Caco-2 (cell line): ENCODE data around the gene ARHGAP8. TPM values are rescaled to one million over a fixed set of nuclear protein-coding genes. Genes with fewer than 3 reads are reported as not detected.

Experiments used
- BruUV-seq: library from RNA; stranded (reverse); fragments of 400-500 nt; replicated peaks from 2 replicates; lab custom pipeline; 2021; lab: Mats Ljungman, UMichigan
- CTCF ChIA-PET: fragments of 300-600 bp; sonication (Branson Sonifier 250); formaldehyde crosslinking; loops from one replicate; lab custom pipeline; 2022; ENCODE audit warnings: antibody characterized with exemption; lab: Charles Lee
- POLR2A ChIA-PET: fragments of 300-600 bp; sonication (Branson Sonifier 250); formaldehyde crosslinking; loops from one replicate; lab custom pipeline; 2022; ENCODE audit warnings: antibody characterized with exemption; lab: Charles Lee
- DNase-seq, 2 experiments: peaks; one replicate each; pipeline versions ENCODE4 v3.0.0 to v3.0.0-alpha.2; 2020 to 2022
- H3K27me3 ChIP-seq: replicated peaks from 2 replicates; pipeline ENCODE4 v1.6.0; 2011; ENCODE audit warnings: low read length; ENCODE audit not compliant: control insufficient read depth, insufficient read depth
- H3K36me3 ChIP-seq: 2 replicates; pipeline ENCODE4 v1.5.1; 2011; ENCODE audit warnings: low read length; ENCODE audit not compliant: control insufficient read depth, insufficient read depth
- H3K4me1 ChIP-seq: fragments of 250-450 bp; sonication (Bioruptor Pico); 2 replicates; pipeline ENCODE4 v1.5.1; 2020; ENCODE audit warnings: mild to moderate bottlenecking
- H3K4me3 ChIP-seq: 2 replicates; pipeline ENCODE4 v1.5.1; 2011; ENCODE audit warnings: low read depth, mild to moderate bottlenecking, control low read depth, low read length
- H3K9me3 ChIP-seq: fragments of 250-450 bp; sonication (Bioruptor Pico); 2 replicates; pipeline ENCODE4 v1.5.1; 2020; ENCODE audit warnings: mild to moderate bottlenecking, moderate library complexity
- H3K27ac Mint-ChIP-seq: one replicate; pipeline ENCODE4 v1.8.0; 2022; ENCODE audit warnings: mixed read lengths; ENCODE audit not compliant: unreplicated experiment
- H3K27me3 Mint-ChIP-seq: one replicate; pipeline ENCODE4 v1.8.0; 2022; ENCODE audit warnings: mixed read lengths; ENCODE audit not compliant: insufficient read depth, unreplicated experiment
- H3K36me3 Mint-ChIP-seq: one replicate; pipeline ENCODE4 v1.8.0; 2022; ENCODE audit warnings: mild to moderate bottlenecking, mixed read lengths; ENCODE audit not compliant: insufficient read depth, unreplicated experiment
- H3K4me1 Mint-ChIP-seq: one replicate; pipeline ENCODE4 v1.8.0; 2022; ENCODE audit warnings: low read depth, mixed read lengths; ENCODE audit not compliant: unreplicated experiment
- H3K4me3 Mint-ChIP-seq: one replicate; pipeline ENCODE4 v1.8.0; 2022; ENCODE audit warnings: mild to moderate bottlenecking, moderate library complexity, mixed read lengths; ENCODE audit not compliant: unreplicated experiment
- H3K9me3 Mint-ChIP-seq: one replicate; pipeline ENCODE4 v1.8.0; 2022; ENCODE audit warnings: mixed read lengths; ENCODE audit not compliant: unreplicated experiment
- intact Hi-C: fragments of 100-400 bp; cut with micrococcal nuclease; formaldehyde crosslinking; loops from one replicate; pipeline ENCODE4 v1.10.0; 2022; ENCODE audit not compliant: unreplicated experiment
- total RNA-seq: library from RNA; stranded (reverse); gene quantifications from 2 replicates; pipeline ENCODE4 v1.2.3, GENCODE V29; 2022
- TF ChIP-seq, protein P1 (sequence below), 2 experiments: fragments of 200-600 bp in 1 of 2; IDR thresholded peaks; 1 replicate in 1 of 2; 2 replicates in 1 of 2; pipeline versions ENCODE4 v1.5.1 to v1.8.0; 2011 to 2022; ENCODE audit warnings: antibody characterized with exemption in 1 of 2, control low read depth in 1 of 2, inconsistent platforms in 1 of 2, low read depth in 1 of 2, low read length in 1 of 2, mild to moderate bottlenecking in 1 of 2, moderate library complexity in 1 of 2; ENCODE audit not compliant: insufficient read depth in 1 of 2, severe bottlenecking in 1 of 2, unreplicated experiment in 1 of 2

Gene ARHGAP8
- total RNA-seq, 1 experiment from 2014 or later, result 81.5 TPM

DNA sequence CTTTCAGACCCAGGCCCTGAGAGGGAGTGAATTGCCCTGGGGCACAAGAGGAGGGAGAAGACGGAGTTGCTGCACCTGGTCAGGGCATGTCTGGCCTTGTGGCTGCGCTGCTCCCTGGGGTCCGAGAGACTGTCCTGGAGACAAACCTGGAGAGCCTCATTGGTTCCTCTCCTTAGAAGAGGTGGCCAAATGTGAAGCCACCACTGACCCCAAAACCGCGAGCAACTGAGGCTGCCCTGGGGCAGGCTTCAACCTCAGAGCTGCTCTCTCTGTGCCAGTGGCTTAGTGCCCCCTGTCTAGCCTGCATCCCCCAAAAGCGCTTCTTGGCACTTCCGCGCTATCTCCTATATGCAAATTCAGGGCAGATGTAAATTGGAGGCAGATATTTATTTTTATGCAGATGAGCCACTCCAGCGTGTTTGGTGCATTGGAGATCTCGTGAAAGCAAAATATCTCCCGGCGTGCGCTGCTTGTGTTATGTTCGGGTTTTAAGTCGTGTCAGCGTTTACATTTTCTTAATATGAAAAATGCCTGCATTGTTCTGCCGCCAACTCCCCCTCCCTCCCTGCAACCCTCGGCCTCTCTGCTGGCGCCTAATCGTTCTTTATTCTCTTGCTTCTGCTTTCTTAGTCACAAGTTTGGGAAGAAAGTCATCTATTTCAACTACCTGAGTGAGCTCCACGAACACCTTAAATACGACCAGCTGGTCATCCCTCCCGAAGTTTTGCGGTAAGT, 69.5 kb downstream of the ARHGAP8 start:
- no peaks in the 10 kb centered on the region for H3K27me3 ChIP-seq
- Mint-ChIP-seq H3K9me3 (no peaks in the 10 kb centered on the region), H3K36me3 (peaks cover 49% of the 10 kb centered on the region), H3K4me3 (no peak overlapping the region), H3K27ac (no peak overlapping the region), H3K27me3 (no peaks in the 10 kb centered on the region), H3K4me1 (no peaks in the 10 kb centered on the region)
- no peaks in the 10 kb centered on the region for H3K4me1 ChIP-seq
- intact Hi-C loops, result no loop called here
- CTCF ChIA-PET, result no interaction called here
- no peaks in the 10 kb centered on the region; the same call in 1 of the 2 replicates for H3K36me3 ChIP-seq
- no peak overlapping the region for H3K4me3 ChIP-seq
- DNase-seq, result no peak
- POLR2A ChIA-PET, result no interaction called here
- TF ChIP-seq, protein P1, sequence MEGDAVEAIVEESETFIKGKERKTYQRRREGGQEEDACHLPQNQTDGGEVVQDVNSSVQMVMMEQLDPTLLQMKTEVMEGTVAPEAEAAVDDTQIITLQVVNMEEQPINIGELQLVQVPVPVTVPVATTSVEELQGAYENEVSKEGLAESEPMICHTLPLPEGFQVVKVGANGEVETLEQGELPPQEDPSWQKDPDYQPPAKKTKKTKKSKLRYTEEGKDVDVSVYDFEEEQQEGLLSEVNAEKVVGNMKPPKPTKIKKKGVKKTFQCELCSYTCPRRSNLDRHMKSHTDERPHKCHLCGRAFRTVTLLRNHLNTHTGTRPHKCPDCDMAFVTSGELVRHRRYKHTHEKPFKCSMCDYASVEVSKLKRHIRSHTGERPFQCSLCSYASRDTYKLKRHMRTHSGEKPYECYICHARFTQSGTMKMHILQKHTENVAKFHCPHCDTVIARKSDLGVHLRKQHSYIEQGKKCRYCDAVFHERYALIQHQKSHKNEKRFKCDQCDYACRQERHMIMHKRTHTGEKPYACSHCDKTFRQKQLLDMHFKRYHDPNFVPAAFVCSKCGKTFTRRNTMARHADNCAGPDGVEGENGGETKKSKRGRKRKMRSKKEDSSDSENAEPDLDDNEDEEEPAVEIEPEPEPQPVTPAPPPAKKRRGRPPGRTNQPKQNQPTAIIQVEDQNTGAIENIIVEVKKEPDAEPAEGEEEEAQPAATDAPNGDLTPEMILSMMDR (IDR thresholded peaks at IDR 0.05; ENCODE audit: insufficient read depth in 1 of 2, low read depth in 1 of 2, low read length in 1 of 2, severe bottlenecking in 1 of 2, unreplicated experiment in 1 of 2), result no peak
- BruUV-seq, result no TSS peak
- no peaks in the 10 kb centered on the region for H3K9me3 ChIP-seq

DNA sequence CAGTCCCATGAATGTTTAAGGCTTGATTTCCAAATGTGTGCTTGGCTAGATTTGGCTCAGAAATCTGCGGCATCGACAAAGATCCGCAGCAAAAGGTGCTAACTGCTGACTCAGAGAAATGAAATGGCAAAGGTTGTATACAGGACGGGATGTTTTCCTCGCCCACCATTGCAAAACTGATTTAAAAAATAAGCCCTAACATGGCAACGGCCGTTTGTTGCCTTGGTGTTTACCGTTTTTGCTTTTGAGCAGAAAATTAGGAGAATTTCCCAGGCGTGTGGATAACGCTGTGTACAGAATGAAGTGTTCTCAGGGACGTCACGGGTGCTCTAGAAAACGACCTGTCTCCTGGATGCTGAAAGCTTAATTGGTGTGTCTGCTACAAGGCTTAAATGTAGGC, 70.2 kb downstream of the ARHGAP8 start:
- DNase-seq, result no peak
- H3K27me3 Mint-ChIP-seq, result no peaks in the 10 kb centered on the region
- CTCF ChIA-PET, result no interaction called here
- Histone ChIP-seq H3K4me1 (no peaks in the 10 kb centered on the region), H3K4me3 (no peak overlapping the region), H3K27me3 (no peaks in the 10 kb centered on the region), H3K9me3 (no peaks in the 10 kb centered on the region), H3K36me3 (no peaks in the 10 kb centered on the region; the same call in 1 of the 2 replicates)
- BruUV-seq, result no TSS peak
- H3K4me1 Mint-ChIP-seq, result no peaks in the 10 kb centered on the region
- no peak overlapping the region for H3K27ac Mint-ChIP-seq
- H3K4me3 Mint-ChIP-seq, result no peak overlapping the region
- H3K36me3 Mint-ChIP-seq, result peaks cover 49% of the 10 kb centered on the region
- POLR2A ChIA-PET, result no interaction called here
- TF ChIP-seq, protein P1 (IDR thresholded peaks at IDR 0.05; ENCODE audit: insufficient read depth in 1 of 2, low read depth in 1 of 2, low read length in 1 of 2, severe bottlenecking in 1 of 2, unreplicated experiment in 1 of 2), result no peak
- no peaks in the 10 kb centered on the region for H3K9me3 Mint-ChIP-seq
- intact Hi-C loops, result no loop called here

GRCh38 chr22:44823396-44823795, 71.0 kb downstream of the ARHGAP8 start:
- Histone ChIP-seq H3K9me3 (no peaks in the 10 kb centered on the region), H3K4me3 (no peak overlapping the region), H3K4me1 (peaks cover under 1% of the 10 kb centered on the region; the same call in 1 of the 2 replicates), H3K27me3 (no peaks in the 10 kb centered on the region), H3K36me3 (no peaks in the 10 kb centered on the region; the same call in none of the 2 replicates)
- ChIA-PET CTCF (interaction anchor here (0.5 kb wide), 1 partner anchor 9 kb away, joined by 3 read pairs; no protein-coding TSS in a partner anchor), POLR2A (no interaction called here)
- Mint-ChIP-seq H3K27me3 (no peaks in the 10 kb centered on the region), H3K4me1 (peaks cover 4% of the 10 kb centered on the region), H3K9me3 (no peaks in the 10 kb centered on the region), H3K27ac (no peak overlapping the region), H3K4me3 (no peak overlapping the region), H3K36me3 (peaks cover 50% of the 10 kb centered on the region)
- intact Hi-C loops, result no loop called here
- TF ChIP-seq, protein P1 (IDR thresholded peaks at IDR 0.05; ENCODE audit: insufficient read depth in 1 of 2, low read depth in 1 of 2, low read length in 1 of 2, severe bottlenecking in 1 of 2, unreplicated experiment in 1 of 2), result no peak
- DNase-seq, result no peak
- no TSS peak for BruUV-seq
